HUDEP-2 (cell line): ENCODE measurements around the gene TMEM217.

Experiments
- DNase-seq, 76 experiments: peaks; one replicate each; lab custom pipeline; 2025; ENCODE audit not compliant: unreplicated experiment in 76 of 76; lab: John Stamatoyannopoulos, UW

TMEM217 gene

DNA sequence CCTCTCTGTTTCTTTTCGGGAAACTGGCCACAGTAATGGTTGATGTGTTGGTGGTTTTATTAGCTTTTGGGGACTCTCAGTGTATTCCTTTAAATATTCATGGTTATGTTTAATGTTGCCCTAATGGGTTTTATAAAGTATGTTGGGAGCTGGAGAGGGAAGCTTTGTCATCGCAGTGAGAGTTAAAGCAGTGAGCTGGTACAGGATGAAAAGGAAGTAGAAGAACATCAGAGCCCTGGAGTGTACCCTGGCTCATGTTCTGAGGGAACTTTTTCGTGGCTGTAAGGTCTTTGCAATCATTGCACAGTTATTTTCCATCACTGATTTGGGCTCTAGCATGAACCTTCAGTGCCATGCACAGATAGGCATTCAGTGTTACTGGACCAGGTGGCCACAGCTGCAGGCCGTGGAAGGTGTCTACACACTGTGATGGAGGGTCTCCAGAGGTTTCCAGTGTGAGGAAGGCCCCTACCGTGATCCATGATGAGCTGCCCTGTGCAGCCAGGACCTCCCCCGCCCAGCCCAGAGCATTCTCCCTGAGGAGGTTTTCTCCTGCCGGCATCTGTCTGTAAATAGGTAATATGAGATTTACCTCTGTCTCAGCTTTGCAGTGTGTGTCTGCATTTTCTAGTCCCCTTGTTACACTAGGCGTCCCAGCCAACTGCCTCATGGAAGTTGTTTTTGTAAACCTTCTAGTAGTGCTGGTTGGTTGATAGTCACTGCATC lies 22.4 kb upstream of the TMEM217 start:
- DNase-seq: no peak

DNA sequence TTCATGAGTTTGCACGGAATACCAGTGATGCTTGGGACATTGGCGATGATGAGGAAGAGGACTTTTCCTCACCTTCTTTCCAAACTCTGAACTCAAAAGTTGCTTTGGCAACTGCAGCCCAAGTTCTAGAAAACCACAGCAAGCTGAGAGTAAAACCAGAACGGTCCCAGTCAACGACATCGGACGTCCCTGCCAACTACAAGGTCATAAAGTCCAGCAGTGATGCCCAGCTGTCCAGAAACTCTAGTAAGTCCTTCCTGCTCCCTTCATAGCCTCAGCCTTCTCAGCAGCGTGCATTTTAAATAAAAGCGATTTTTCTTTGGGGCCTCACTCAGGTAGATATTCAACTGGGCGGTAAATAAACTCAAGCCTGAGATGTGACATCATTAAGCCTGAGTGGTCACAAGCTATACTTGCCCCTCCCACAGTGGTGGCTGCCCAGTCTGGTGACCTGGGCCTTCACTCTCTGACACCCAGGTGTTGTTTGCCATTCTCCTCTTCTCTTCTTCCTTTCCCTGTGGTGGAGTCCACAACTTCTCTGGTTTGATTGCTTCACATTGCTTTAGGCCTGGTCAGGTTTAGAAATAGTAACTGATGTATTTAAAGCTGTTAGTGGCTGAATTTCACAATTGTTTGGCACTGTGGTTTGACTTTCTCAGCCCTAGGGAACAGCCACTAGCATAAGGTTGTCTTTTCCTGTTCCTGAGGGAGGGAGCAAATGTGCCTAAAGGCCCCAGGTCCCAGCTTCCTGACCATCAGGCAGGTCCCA lies 21.6 kb upstream of the TMEM217 start:
- no peak for DNase-seq

DNA sequence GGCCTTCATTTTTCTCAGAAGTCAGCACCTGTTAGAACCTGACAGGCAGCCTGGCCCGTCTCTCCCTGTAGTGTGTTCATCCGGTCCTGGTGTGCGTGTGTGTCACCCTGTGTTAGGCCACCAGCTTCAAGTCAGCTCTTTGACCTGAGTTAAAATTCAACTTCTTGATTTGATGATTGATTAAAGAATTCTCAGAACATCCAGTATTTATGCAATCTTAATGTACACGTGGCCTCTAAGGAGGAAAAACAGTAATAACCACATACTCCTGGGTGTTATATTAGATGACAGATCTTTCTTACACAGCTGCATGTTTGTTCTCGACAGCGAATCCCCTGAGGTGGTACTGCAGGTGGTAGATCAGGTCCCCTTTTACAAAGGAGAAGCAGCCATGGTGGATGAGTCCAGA lies 19.1 kb upstream of the TMEM217 start:
- no peak for DNase-seq

DNA sequence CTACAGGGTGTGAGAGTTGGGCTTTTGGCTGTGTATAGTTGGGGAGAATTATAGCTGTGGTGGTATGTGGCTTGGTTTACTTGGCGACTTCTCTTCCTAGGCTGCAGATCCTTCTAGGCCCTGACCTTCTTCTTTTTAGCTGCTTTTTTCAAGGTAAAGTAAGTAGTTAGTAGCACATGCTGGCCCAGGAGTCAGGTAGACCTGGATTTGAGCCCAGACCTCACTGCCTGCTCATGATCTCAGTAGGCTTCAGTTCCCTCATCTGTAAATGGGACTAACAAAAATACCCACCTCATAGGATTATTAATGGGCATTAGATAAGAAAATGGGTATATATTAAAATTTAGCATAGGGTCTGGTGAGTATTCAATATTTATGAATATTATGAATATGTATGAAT lies 17.4 kb upstream of the TMEM217 start:
- DNase-seq: no peak

DNA sequence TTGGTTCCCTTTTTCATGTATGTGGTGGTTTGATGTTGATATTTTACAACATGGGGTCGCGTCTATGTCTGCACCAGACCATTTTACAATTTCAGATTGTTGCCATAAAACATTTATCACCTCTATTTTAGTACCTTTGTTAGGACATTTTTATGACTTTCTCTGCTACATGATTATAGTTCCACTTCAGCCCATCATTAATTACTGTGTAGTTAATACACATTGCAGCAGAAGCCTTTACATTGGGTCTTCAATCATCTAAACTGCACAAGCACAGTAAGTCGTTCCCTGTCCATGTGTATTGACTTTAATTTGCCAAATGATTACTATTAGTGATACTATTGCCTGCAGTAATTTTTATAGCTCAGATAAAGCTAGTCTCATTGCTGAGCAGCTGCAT lies 15.7 kb upstream of the TMEM217 start:
- DNase-seq: no peak

DNA sequence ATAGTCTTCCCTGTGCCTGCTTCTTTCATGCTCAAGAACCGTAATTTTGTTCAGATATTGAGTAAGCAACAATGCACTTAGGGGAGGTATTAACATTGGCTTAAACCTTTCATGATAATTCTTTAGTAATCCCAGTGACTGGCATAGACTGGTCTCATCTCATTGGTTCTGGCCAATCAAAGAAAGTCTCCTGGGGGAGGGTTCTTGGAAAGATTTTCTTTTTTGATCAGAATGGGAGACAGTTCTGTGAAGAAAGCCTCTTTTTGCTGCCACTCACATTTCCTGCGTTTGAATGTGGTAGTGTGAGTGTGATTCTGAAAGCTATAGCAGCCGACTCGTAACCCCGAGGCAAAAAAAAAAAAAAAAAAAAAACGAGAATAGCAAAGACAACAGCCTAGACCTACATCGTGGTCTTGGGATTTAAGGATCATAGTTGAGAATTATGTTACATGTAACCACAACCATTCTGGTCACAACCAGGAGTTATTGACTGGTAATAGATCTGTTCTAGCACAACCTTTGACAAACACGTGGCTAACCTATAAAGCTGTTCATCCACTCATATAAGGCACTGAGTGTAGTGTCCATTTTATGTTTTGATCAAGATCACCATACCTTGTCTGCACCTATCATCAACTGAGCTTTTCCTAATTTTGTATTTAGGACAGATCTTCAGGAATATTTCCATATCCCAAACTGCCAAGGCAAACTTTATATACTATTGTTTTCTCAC lies 15.1 kb upstream of the TMEM217 start:
- no peak for DNase-seq

DNA sequence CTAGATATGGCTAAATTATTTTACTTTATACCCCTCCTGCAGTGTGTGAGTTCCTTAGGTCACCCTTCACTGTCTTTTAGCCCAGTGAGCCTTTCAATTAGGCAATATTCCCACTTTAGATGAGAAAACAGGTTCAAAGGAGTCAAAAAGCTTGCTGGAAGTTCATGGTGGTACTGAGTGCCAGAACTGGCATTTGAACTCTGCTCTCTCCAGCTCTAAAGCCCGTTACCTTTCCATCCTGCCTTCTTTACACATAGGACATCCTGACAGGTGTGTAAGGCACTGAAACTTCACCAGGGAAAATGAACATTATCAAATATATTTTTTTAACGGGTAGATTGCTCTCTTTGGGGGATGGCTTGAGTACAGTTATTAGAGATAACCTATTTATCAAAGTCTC lies 11.2 kb upstream of the TMEM217 start:
- DNase-seq: no peak

DNA sequence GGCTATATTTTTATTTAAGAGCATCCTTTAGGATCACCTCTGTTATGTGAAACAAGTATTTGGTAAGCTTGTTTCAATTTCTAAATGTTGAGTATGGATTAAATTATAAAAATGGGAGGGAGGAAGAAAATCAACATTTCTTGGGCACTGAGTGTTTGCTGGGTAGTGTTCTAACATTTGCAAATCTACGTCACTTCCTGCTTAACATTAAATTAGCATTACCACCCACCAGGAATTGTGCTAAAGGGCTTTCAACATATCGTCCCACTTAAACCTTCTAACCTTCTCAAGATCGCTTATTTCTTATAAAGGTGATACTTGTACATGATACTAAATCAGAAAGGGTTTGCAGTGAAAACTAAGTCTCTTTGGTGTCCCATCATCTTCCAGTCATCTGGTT lies 7.9 kb upstream of the TMEM217 start:
- DNase-seq: no peak

DNA sequence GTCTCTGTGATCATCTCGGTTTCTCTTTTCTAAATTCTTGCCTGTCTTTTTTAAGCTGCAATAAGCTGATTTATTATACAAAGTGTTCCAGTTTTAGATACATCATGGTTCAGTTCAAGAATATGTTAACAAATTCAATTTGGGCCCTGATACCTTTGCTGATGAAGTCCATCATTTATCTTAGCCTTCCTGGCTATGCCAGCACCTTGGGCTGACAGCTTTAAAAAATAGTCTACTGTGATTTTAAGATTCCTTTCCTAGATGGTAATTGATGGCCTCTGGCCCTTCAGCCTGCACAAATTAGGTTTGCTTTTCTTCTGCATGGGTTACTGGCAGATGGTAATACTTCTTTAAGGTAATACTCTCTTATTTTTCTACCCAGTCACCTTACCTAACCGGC lies 7.1 kb upstream of the TMEM217 start:
- DNase-seq: no peak

DNA sequence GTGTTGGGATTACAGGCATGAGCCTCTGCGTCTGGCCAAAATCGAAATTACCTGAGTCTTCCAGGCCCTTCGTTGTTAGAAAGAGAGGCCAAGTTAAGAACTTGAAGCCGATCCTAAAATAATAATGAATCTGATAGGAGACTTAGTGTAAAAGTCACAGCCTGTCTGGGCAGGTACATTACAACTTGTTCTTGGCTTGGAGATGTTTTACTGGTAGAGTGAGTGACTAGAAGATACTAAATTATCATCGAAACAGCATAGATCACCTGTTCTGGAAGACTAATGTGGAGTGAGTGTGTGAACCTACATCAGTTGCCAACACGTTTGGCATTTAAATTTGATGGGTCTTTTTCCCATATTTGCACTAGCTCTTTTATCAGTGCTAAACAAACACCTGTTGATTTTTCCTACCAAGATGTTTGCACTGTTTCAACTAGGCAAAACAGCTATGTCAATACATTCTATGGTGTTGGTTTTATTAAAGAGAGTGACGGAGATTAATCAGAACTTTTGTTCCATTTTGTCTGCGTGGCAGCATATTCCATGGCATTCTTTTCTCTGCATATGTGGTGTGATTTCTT lies 4.6 kb upstream of the TMEM217 start:
- DNase-seq: no peak

DNA sequence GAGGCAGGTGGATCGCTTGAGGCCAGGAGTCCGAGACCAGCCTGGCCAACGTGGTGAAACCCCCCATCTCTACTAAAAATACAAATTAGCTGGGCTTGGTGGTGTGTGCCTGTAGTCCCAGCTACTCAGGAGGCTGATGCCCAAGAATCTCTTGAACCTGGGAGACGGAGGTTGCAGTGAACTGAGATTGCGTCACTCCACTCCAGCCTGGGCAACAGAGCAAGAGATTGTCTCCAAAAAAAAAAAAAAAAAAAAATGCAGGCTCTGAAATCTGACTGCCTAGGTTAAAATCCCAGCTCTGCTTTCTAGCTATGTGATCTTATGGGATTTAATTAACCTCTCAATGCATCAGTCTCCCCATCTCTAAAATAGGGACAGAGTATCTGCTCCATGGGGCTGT lies 3.3 kb upstream of the TMEM217 start:
- no peak for DNase-seq

DNA sequence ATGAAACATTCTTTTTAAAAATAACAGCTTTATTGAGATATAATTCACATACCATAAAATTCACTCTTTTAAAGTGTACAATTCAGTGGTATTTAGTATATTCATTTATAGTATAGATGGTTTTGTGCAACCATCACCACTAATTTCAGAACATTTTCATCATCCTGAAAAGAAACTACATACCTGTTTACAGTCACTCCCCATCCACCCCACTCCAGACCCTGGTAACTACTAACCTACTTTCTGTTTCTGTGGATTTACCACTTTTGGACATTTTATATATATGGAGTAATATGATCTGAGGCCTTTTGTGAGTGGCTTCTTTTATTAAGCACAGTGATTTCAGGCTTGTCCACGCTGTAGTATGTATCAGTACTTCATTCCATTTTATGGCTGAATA lies 2.5 kb upstream of the TMEM217 start:
- DNase-seq: no peak

DNA sequence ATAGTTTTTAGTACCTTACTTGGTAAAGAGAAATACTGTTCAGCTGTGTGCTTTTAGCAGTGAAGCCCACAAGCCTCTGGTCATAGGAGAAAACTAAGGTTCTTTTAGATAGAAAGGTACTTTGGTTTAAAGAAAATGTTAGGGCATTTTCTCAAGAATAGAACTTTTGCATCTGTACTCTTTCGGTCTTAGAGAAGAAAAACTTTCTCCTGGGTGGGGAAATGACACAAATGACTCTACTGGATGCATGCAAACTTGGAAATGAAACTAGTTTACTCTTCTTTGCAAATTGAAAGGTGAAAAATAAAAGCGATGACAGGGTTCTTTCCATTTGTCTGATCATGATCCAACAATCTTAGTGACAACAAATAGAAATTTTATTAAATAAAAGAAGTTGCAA lies 2.1 kb upstream of the TMEM217 start:
- DNase-seq: no peak

DNA sequence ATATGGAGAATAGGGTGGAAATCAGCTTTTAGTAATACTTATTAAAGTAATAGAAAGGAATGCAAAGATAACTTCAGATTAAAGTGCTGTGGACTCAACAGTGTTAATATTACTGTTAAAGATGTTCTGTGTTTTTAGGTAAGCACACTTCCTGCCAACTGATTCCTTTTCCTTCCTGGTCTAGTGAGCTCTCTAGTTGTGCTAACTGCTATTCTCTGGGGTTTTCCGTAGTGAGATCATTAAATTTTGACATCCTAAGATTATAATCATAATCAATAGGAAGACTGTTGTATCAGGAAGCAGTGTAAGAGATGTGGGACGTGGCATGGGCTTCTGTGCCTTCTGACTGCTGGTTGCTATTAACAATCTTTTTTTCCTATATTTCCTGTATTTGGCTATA lies 1.2 kb upstream of the TMEM217 start:
- DNase-seq: peak in 1 of 76 experiments; percentile 24

DNA sequence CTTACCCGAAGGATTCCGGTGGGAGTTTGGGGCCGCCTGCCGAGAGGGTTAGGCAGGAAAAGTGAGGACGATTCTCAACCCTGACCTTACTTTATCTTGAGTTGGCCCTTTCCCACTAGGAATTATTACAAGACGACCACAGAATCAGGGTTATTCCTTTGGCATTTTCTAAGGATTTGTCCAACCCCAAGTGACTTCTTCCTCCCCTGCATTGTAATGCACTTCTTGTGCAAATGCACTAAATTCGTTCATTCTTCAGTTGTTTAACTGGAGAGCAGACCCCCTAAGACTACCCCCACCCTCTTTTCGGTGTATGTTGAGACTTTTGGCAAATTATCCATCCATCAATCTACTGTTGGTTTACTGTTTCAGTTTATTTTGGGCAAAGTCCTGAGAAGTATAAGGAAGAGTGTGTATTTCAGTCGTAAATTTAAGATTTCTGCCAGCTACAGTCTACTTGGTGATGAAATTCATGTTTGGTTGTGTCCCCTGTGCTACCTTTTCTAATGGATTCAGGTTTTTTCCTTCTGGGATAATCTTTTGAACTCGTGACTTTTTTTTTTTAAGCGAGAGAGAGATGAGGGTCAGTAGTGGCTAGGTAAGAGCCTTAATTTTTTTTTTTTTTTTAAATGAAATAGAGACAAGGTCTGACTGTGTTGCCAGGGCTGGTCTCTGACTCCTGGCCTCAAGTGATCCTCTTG lies 611 bp upstream of the TMEM217 start:
- DNase-seq: peak in 1 of 76 experiments; percentile 46

DNA sequence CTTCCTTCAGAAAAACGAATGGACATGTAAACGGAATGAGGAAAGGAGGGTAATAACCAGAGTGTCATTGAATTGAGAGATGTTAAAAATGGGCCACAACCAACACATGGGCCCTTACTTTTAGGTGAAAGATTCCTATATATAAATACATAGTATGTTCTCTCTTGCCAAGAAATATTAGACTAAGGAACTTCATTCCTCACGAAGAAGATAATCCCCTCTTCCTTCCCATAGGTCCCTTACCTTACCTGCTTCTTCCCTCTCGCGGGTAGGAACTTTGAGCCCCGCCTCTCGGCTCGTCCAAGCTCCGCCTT lies 667 bp downstream of the TMEM217 start:
- DNase-seq: no peak

DNA sequence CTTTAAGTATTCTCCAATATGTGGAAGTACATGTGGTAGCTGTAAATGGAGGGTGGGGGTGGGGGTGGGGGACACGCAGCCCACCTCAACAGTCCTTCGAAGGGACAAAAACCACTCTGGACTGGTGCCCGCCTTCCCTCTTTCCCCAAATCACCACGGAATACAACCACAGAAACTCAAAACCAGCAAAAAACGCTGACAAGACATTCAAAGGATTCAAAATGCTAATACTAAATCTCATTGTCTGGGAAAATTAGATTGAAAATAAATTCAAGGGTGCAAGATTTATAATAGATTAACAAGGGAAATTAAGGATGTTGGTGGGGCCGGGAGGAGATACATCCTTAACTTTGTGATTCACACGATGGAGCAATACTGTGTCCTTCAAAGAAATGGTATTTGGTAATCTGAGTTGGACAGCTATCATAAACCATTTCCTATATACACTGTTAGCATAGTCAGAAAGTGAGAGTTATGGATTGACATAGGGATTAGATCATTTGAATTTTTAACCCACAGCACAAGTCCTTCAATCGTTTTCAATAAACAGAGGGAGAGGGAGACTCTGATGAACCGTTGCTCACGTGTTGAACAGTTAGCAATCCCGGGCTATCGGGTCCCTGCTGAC lies 1.1 kb downstream of the TMEM217 start:
- DNase-seq: no peak

DNA sequence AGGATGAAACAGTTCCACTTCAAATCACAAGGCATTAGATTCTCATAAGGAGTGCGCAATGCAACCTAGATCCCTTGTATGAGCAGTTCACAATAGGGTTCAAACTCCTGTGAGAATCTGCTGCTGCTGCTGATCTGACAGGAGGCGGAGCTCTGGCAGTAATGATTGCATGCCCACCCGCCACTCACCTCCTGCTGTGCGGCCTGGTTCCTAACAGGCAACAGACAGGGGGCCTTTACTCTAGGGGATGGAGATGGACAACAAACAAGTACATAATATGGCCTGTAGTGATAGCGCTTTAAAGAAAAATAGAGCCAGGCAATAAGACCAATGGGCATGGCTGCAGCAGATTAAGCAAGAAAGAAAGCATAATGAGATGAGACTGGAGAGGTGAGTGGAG lies 3.1 kb downstream of the TMEM217 start:
- DNase-seq: no peak

DNA sequence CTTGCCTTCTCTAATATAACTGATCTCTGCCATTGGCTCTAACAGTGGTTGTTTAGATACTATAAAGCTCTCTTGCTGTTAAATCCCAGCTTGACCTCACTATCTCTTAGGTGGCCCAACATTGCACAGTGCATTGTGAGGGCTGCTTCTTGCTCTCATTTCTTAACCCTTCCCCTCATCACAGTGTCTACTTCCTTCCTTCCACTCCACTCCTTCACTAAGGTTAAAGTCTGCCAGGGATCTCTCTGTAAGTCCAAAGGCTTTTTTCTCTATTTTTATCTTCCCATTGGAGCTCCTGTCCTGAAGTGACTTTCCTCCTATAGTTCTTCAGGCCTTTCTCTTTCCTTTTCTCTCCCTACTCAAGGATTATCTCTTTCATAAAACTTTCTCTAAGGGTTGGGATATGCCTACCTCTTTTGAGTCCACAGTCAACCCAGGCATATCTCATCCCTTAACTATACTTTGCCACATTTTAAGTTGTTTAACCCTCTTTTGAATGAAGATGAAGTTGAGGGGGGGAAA lies 4.4 kb downstream of the TMEM217 start:
- DNase-seq: no peak

DNA sequence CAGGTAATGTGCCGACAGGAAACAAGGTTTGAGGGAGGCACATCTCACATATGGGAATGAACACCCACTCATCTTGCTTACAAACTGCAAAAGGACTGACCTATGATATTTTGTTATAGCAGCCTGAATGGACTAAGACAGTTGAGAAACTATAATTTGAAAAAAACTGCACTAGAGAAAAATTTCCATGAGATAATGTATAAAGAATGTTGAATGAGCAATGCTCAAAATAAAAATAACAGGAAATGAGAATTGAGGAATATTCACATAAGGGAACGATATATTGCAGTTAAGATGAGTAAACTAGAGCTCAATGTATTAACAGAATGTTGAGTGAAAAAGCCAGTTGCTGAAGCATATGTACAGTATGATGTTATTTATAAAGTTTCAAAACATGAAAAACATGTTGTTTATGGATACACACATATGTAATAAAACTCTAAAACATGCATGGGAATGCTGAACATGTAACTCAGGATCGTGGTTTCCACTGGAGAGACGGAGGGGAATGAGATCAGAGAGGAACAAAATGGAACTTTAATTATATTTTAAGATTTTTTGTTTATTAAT lies 6.6 kb downstream of the TMEM217 start:
- DNase-seq: no peak
